Amniotic epithelial cell (primary cell): ENCODE measurements around the gene CDHR3.
A peak's percentile ranks its signal among the peaks of the same experiment; 100 is the strongest.
"Not testable (repeated sequence)": the region's sequence is repeated elsewhere in the genome, so short reads cannot be mapped to it uniquely, and the experiment has no call there.

Source experiments
- DNase-seq: peaks from one replicate; pipeline ENCODE4 v3.0.0-alpha.2; 2010; ENCODE audit warnings: low read depth

CDHR3 gene

GRCh38 chr7:105958012-105958411 is 5.1 kb upstream of the CDHR3 start:
- no peak for DNase-seq

- no peak for DNase-seq
Measured at GRCh38 chr7:105962353-105962752, 711 bp upstream of the CDHR3 start.

- no peak for DNase-seq
Measured at GRCh38 chr7:105971845-105972244, 8.8 kb downstream of the CDHR3 start.

GRCh38 chr7:105972276-105972675 is 9.2 kb downstream of the CDHR3 start:
- no peak for DNase-seq

GRCh38 chr7:105974471-105974870 is 11.4 kb downstream of the CDHR3 start:
- no peak for DNase-seq

GRCh38 chr7:105975770-105976417 is 12.8 kb downstream of the CDHR3 start:
- DNase-seq: peak; percentile 69

GRCh38 chr7:105976868-105977267 is 13.8 kb downstream of the CDHR3 start:
- DNase-seq: no peak

GRCh38 chr7:105978035-105978434 is 15.0 kb downstream of the CDHR3 start:
- DNase-seq: no peak

GRCh38 chr7:105978974-105979373 is 15.9 kb downstream of the CDHR3 start:
- no peak for DNase-seq

- no peak for DNase-seq
Measured at GRCh38 chr7:105979405-105979804, 16.3 kb downstream of the CDHR3 start.

GRCh38 chr7:105980645-105981396 is 17.8 kb downstream of the CDHR3 start:
- no peak for DNase-seq

- no peak for DNase-seq
Measured at GRCh38 chr7:105982388-105982787, 19.3 kb downstream of the CDHR3 start.

- not testable (repeated sequence) for DNase-seq
Measured at GRCh38 chr7:105984808-105985207, 21.7 kb downstream of the CDHR3 start.

GRCh38 chr7:105985229-105985628 is 22.2 kb downstream of the CDHR3 start:
- no peak for DNase-seq

- no peak for DNase-seq
Measured at GRCh38 chr7:105985672-105986215, 22.7 kb downstream of the CDHR3 start.

GRCh38 chr7:105987046-105987445 is 24.0 kb downstream of the CDHR3 start:
- DNase-seq: no peak

- no peak for DNase-seq
Measured at GRCh38 chr7:105988276-105988675, 25.2 kb downstream of the CDHR3 start.

- DNase-seq: no peak
Measured at GRCh38 chr7:105989191-105989590, 26.1 kb downstream of the CDHR3 start.

GRCh38 chr7:105989686-105990085 is 26.6 kb downstream of the CDHR3 start:
- no peak for DNase-seq

GRCh38 chr7:105990141-105990540 is 27.1 kb downstream of the CDHR3 start:
- DNase-seq: no peak

GRCh38 chr7:105990727-105991453 is 27.8 kb downstream of the CDHR3 start:
- peak; percentile 5 for DNase-seq

GRCh38 chr7:105992905-105993304 is 29.8 kb downstream of the CDHR3 start:
- DNase-seq: no peak
